SIG-M5 (cell line): Measurements from ENCODE around the gene HSD17B7.
"Not testable (repeated sequence)": the region's sequence is repeated elsewhere in the genome, so short reads cannot be mapped to it uniquely, and the experiment has no call there.

Experiments used
- DNase-seq: peaks from one replicate; lab custom pipeline; 2025; lab: John Stamatoyannopoulos, UW

Gene HSD17B7

GRCh38 chr1:162790303-162790984 lies at the start of gene HSD17B7:
HSD17B7 (plus strand) TSS chr1:162790702; CDS start chr1:162790801, 99 bp downstream.
- not testable (repeated sequence) for DNase-seq

GRCh38 chr1:162740755-162741154 lies 49.7 kb upstream of the HSD17B7 start:
- DNase-seq, result no peak

DNA sequence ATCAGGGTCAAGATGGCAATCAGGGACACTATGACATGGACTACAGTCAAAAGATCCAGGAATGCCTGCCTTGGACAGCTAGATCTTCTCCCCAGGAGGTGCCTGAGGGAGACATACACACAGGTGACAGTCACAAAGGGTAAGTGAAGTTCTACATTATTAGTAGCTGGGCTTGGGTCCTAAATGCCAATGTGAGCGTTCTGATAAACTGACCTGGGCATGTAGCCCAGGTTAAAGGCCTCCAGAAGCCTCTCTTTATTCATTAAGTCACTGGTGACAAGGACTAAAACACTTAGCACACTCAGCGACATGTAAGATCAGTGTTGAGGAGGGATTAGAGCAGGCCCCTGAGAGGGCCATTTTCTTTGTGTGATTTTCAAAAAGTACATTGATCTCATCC lies 48.9 kb upstream of the HSD17B7 start:
- no peak for DNase-seq

DNA sequence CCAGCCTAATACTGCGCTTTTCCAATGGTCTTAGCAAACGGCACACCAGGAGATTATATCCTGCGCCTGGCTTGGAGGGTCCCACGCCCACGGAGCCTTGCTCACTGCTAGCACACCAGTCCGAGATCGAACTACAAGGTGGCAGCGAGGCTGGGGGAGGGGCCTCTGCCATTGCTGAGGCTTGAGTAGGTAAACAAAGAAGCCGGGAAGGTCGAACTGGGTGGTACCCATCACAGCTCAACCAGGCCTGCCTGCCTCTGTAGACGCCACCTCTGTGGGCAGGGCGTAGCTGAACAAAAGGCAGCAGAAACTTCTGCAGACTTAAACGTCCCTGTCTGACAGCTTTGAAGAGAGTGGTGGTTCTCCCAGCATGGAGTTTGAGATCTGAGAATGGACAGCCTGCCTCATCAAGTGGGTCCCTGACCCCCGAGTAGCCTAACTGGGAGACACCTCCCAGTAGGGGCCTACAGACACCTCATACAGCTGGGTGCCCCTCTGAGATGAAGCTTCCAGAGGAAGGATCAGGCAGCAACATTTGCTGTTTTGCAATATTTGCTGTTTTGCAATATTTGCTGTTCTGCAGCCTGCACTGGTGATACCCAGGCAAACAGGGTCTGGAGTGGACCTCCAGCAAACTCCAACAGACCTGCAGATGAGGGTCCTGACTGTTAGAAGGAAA lies 44.1 kb upstream of the HSD17B7 start:
- DNase-seq, result not testable (repeated sequence)

DNA sequence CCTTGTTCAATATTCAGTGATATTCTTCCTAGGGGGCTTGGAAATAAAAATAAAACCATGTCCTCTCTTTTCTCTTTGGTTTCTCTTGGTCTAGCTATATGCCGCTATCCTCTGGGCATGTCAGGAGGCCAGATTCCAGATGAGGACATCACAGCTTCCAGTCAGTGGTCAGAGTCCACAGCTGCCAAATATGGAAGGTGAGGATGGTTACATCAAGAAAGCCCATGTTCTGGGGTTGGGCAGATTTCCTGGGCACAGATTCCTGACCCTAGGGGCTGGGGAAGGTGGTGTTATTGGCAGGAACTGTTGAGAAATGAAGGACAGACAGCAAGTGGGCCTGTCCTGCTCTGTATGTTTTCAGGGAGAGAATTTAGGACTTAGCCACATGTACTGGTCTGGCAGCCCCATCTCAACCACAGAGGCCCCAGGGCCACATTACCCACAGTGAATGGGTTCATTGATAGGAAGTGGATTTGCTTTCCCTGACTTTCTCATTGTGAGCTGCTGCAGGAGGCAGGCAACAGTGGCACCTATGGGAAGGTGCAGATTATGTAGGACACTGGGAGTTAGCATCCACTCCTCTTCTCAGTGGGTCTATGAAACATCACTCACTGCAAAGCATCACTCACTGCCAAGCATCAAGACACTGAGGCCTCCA lies 37.4 kb upstream of the HSD17B7 start:
- DNase-seq, result no peak

DNA sequence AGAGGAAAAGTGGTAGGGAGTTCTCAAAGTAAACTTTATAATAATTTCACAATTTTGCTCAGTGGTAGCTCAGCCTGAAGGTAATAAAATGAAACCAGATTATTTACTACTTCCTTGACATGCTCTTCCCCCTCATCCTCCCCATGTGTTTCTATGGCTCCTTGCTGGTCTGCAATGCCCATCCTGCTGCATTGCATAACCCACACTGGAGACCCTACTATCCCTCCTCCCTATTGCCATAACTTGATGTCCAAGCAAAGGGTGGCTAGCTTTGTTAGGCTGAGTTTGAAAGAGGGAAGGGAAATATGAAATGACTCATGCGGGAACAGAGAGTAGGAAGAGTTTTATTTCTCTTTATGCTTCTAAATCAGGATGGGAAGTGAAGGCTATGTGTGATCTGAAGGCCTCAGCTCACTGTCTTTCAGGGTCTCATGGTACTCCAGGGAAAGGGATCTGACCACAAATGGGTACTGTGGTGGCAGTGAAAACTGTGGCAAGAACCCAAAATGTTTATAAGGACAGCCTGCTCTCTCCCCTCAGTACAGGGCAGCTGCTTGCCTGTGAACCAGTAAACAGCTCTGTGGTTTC lies 36.4 kb upstream of the HSD17B7 start:
- DNase-seq, result no peak

- DNase-seq, result no peak
Measured at GRCh38 chr1:162755306-162755705, 35.2 kb upstream of the HSD17B7 start.

DNA sequence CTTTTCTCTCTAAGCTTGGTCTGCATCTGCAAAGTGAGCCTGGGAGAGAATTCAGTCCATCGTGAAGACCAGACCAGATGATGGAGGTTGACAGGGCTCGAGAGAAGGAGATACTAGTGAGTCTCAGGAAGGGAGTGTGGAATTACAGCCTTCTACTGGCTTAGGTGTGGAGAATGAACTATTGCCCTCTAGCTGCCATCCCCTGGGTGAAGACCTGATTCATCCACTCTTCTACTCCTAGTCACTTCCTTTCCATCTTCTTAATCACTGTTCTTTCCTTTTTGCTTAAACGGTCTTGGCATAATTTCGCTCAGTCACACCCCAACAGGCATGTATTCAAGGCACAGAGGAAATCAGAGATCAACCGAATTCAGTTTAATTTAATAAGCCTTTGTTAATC lies 34.0 kb upstream of the HSD17B7 start:
- no peak for DNase-seq

GRCh38 chr1:162757476-162757875 lies 33.0 kb upstream of the HSD17B7 start:
- DNase-seq, result no peak

DNA sequence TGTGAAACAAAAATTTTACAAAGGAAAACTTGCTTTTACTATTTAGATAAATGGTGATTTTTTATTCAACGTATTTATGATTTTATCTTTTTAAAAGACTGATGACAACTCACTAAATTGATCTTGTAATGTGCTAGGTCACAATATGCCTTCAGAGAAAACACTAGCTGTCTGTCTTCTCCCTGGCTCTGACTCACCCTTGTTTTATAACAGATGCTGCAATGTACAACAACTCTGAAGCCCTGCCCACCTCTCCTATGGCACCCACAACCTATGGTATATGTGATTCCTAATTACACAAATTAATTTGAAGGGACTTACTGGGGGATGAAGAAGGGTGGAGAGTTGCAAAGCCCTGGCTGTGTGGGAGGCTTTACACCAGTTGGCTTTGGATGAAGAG lies 24.7 kb upstream of the HSD17B7 start:
- DNase-seq, result no peak

GRCh38 chr1:162772571-162773154 lies 17.8 kb upstream of the HSD17B7 start:
- no peak for DNase-seq

GRCh38 chr1:162774007-162774406 lies 16.5 kb upstream of the HSD17B7 start:
- no peak for DNase-seq

GRCh38 chr1:162779043-162779442 lies 11.5 kb upstream of the HSD17B7 start:
- DNase-seq, result no peak

DNA sequence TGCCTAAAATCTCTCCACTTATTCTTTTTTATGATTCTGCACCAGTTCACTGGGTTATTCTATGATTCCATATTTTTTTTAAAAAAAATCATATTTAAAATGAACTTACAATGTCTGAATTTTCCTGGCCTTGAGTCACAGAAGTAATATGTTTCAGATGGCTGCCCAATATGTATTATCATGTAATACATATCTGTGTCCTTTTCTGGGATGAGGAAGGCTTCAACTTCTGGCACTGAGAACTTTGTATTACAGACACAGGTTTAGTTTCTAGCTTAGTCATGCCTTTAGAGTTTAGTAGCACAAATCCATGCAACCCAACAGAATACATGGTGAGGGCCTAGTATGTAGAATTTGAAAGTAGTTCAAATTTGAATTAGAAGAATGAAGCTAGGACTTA lies 7.8 kb upstream of the HSD17B7 start:
- no peak for DNase-seq

DNA sequence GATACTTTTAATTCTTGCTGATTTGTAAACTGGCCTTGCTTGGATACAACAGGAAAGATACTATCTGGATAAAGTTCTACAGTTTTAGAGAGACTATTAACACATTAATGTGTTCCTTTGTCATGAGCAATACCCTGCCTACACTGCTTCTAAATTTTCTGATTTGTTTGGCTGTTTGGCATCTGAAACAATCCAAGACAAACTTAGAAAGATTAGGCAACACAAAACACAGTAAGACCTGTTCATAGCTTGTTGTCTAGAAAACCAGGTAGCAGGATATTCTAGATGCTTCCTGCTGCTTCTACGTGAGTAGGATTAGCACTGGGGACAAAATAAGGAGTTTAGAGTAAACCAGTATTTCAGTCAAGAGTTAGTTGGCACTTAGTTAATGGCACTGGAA lies 5.6 kb upstream of the HSD17B7 start:
- DNase-seq, result not testable (repeated sequence)

- not testable (repeated sequence) for DNase-seq
Measured at GRCh38 chr1:162788783-162789182, 1.7 kb upstream of the HSD17B7 start.

DNA sequence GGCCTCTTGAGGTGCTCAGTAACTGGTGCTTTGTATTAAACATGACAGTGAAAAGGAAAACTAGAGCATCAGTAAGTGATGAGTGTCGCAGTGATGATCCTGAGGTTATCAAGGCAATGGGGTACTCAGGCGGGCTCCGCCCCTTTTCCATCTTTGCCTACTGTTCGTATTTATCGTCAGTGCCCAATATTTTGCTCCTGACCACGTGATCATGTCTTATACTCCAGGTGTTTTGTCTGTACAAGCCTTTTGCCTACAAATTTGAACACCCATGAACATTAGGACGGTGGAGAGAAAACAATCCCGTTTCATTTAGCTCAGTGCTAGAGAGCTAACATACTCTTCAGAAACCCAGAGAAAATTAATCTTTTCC lies 469 bp downstream of the HSD17B7 start:
- DNase-seq, result not testable (repeated sequence)

- DNase-seq, result not testable (repeated sequence)
Measured at GRCh38 chr1:162794284-162794683, 3.8 kb downstream of the HSD17B7 start.

GRCh38 chr1:162796617-162797279 lies 6.2 kb downstream of the HSD17B7 start:
- DNase-seq, result not testable (repeated sequence)

- DNase-seq, result not testable (repeated sequence)
Measured at GRCh38 chr1:162799995-162800830, 9.7 kb downstream of the HSD17B7 start.

- not testable (repeated sequence) for DNase-seq
Measured at GRCh38 chr1:162807503-162807902, 17.0 kb downstream of the HSD17B7 start.
